Measurements from ENCODE around the gene MYOZ3.

Gene MYOZ3

GRCh38 chr5:150627731-150628545 lies 33.1 kb upstream of the MYOZ3 start:
- DNase-seq (ENCODE audit: low read depth in 2 of 2), result no peak

- DNase-seq (ENCODE audit: low read depth in 2 of 2), result no peak
Observed at GRCh38 chr5:150628936-150629485, 32.0 kb upstream of the MYOZ3 start.

GRCh38 chr5:150630016-150630415 lies 31.0 kb upstream of the MYOZ3 start:
- no peak for DNase-seq (ENCODE audit: low read depth in 2 of 2)

- DNase-seq (ENCODE audit: low read depth in 2 of 2), result no peak
Observed at GRCh38 chr5:150630461-150631325, 30.4 kb upstream of the MYOZ3 start.

GRCh38 chr5:150631326-150631701 lies 29.7 kb upstream of the MYOZ3 start:
- DNase-seq (ENCODE audit: low read depth in 2 of 2), result no peak

GRCh38 chr5:150632305-150633160 lies 28.5 kb upstream of the MYOZ3 start:
- no peak for DNase-seq (ENCODE audit: low read depth in 2 of 2)

GRCh38 chr5:150633429-150633828 lies 27.6 kb upstream of the MYOZ3 start:
- no peak for DNase-seq (ENCODE audit: low read depth in 2 of 2)

- no peak for DNase-seq (ENCODE audit: low read depth in 2 of 2)
Observed at GRCh38 chr5:150636391-150637244, 24.4 kb upstream of the MYOZ3 start.

GRCh38 chr5:150637245-150638052 lies 23.6 kb upstream of the MYOZ3 start:
- DNase-seq (ENCODE audit: low read depth in 2 of 2), result no peak

GRCh38 chr5:150638053-150638444 lies 23.0 kb upstream of the MYOZ3 start:
- DNase-seq (ENCODE audit: low read depth in 2 of 2), result no peak

GRCh38 chr5:150638488-150639376 lies 22.3 kb upstream of the MYOZ3 start:
- no peak for DNase-seq (ENCODE audit: low read depth in 2 of 2)

- DNase-seq (ENCODE audit: low read depth in 2 of 2), result no peak
Observed at GRCh38 chr5:150639377-150639692, 21.7 kb upstream of the MYOZ3 start.

- DNase-seq (ENCODE audit: low read depth in 2 of 2), result no peak
Observed at GRCh38 chr5:150639751-150640150, 21.3 kb upstream of the MYOZ3 start.

GRCh38 chr5:150640311-150641005 lies 20.6 kb upstream of the MYOZ3 start, which contains the start of gene SYNPO:
TSS of gene SYNPO (plus strand) at chr5:150640660. CDS start at chr5:150648276, 7,616 bp downstream.
- no peak for DNase-seq (ENCODE audit: low read depth in 2 of 2)

- DNase-seq (ENCODE audit: low read depth in 2 of 2), result no peak
Observed at GRCh38 chr5:150641006-150641570, 20.0 kb upstream of the MYOZ3 start.

GRCh38 chr5:150641824-150642566 lies 19.1 kb upstream of the MYOZ3 start:
- no peak for DNase-seq (ENCODE audit: low read depth in 2 of 2)

GRCh38 chr5:150642567-150642927 lies 18.5 kb upstream of the MYOZ3 start:
- no peak for DNase-seq (ENCODE audit: low read depth in 2 of 2)
